GM21423 (cell line): Measurements from ENCODE around the gene ZCCHC3.
"Not testable (repeated sequence)": the region's sequence is repeated elsewhere in the genome, so short reads cannot be mapped to it uniquely, and the experiment has no call there.

Experiments used
- ATAC-seq: cut with Tn5 transposase; IDR thresholded peaks from one replicate; pipeline ENCODE4 v1.9.1; 2021; ENCODE audit warnings: mild to moderate bottlenecking, moderate library complexity; ENCODE audit not compliant: unreplicated experiment

Gene ZCCHC3, protein sequence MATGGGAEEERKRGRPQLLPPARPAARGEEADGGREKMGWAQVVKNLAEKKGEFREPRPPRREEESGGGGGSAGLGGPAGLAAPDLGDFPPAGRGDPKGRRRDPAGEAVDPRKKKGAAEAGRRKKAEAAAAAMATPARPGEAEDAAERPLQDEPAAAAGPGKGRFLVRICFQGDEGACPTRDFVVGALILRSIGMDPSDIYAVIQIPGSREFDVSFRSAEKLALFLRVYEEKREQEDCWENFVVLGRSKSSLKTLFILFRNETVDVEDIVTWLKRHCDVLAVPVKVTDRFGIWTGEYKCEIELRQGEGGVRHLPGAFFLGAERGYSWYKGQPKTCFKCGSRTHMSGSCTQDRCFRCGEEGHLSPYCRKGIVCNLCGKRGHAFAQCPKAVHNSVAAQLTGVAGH

GRCh38 chr20:297098-297924, at the start of gene ZCCHC3:
ZCCHC3 (plus strand) TSS chr20:297570; CDS start chr20:297587, 17 bp downstream.
- peak; percentile 76 for ATAC-seq

DNA sequence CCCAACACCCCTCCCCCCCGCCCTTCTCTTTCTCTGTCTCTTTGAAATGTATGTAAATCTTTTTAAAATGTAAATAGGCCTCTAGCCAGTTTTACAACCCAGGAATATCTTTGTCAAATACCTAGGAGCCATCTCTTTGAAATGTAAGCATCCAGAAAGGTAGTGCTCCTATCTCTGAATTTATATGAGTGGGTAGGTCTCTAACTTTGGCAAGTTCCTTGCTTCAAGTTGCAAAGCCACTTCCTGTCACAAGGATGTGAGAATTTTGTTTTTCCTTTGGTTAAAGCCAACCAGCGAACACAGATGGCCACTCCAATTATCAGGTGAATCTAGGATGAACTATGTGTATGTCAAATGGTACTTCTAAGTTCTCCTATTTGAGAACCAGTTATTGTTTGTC, 46.0 kb upstream of the ZCCHC3 start:
- ATAC-seq = no peak

- ATAC-seq = no peak
These were observed 44.6 kb upstream of the ZCCHC3 start for GRCh38 chr20:252801-253200.

DNA sequence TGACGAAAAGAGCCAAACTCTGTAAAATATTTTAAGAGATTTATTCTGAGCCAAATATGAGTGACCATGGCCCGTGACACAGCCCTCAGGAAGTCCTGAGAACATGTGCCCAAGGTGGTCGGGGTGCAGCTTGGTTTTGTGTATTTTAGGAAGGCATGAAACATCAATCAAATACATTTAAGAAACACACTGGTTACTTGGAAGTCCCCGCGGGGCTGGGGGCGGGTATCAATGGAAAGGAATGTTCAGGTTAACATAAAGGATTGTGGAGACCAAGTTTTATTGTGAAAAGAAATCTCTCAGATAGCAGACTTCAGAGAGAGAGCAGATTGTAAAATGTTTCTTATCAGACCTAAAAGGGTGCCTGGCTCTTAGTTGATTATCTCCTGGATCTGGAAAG, 43.9 kb upstream of the ZCCHC3 start:
- ATAC-seq = not testable (repeated sequence)

- ATAC-seq = no peak
These were observed 40.0 kb upstream of the ZCCHC3 start, which contains the start of gene DEFB132 for GRCh38 chr20:257419-257818. DEFB132 (plus strand) TSS chr20:257724; CDS start chr20:257779, 55 bp downstream.

DNA sequence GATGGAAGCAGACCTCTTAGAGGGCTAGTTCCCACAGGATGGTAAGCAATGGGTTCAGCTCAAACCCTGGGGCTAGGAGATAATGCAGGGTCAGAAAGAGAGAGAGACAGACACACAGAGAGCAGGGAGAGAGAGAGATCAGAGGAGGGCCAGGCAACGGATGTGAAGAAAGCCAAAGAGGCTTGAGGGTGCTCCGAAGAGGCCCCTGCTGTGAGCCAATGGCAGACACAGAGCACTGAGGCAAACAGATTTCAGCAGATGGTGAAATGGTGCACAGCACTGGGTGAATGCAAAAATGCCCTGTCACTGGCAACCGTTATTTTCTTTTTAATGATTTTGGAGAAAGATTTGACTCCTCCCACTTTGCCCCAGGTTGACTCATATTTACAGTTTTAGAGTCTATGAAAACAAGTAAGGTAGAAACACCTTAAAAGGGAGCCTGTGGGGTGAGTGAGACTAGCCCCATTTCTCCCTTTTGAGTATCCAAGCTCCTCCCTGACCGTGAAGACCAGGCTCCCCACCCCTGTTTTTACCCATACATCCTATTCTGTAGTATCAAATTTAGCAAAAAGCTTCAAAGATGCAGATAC, 39.0 kb upstream of the ZCCHC3 start:
- no peak for ATAC-seq

DNA sequence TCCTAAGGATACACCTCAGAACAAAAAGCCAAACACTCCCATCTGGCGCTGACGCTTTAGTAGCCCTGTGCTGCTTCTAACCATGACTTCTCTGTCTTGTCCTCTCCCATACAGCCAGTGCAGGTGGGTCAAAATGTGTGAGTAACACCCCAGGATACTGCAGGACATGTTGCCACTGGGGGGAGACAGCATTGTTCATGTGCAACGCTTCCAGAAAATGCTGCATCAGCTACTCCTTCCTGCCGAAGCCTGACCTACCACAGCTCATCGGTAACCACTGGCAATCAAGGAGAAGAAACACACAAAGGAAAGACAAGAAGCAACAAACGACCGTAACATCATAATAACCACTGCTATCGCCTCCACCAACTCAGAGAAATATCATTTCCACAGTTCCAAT, 38.4 kb upstream of the ZCCHC3 start:
- ATAC-seq = no peak

DNA sequence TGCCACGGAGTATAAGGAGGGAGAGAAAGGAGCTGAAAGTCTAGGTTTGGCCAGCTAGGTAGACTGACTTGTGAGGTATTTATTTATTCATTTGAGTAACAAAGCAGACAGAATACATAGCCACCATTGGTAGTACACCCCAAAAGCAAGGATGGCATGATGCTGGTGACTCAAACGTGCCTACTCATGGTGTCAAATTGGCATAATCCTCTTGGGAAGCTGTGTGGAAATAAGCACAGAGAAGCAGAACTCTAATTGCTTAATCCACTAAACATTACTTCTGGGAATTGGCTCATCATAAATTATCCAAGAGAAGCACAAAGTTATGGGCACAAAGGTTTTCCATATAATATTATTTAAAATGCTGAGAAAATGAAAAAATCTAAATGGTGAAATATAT, 37.4 kb upstream of the ZCCHC3 start:
- ATAC-seq = no peak

- no peak for ATAC-seq
These were observed 33.7 kb upstream of the ZCCHC3 start for GRCh38 chr20:263701-264100.

DNA sequence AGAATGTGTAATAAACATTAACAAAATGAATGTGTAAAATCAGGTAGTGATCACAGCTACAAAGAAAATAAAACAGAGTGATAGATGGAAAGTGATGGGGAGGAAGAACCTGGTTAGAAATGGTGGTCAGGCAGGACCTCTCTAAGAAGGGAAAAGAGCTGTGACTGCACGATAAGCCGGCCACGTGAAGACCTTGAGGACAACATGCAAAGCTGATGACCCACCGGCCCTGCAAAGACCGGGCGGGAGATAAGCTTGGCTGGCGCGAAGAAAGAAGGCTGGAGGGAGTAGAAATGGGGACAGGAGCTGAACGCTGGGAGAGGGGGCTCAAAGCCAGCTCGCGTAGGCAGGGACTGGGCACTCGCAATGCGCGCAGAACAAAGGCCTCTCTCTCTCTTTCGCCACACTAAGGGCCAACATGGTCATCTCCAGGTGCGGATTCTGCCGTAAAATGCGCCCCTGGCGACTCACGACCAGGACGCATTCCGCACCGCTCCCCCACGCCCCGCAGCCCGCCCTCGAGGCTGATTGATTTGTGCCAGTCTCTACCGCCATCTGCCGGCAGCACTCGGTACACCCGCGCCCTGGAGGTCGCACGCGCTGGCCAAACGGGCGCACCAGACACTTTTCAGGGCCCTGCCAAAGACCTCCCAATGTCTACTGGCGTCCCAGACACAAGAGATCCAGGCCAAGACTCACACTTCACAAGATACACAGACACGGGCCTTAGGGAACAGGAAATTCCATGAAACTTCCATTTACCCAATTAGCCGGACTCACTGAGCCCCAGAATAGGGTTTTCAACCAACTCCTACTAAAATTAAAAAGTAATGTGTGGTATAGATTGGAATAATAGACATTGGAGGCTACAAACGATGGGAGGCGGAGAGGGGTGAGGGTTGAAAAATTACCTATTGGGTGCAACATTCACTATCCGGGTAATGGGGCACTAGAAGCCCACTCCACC, 30.5 kb upstream of the ZCCHC3 start:
- ATAC-seq = peak; percentile 91

DNA sequence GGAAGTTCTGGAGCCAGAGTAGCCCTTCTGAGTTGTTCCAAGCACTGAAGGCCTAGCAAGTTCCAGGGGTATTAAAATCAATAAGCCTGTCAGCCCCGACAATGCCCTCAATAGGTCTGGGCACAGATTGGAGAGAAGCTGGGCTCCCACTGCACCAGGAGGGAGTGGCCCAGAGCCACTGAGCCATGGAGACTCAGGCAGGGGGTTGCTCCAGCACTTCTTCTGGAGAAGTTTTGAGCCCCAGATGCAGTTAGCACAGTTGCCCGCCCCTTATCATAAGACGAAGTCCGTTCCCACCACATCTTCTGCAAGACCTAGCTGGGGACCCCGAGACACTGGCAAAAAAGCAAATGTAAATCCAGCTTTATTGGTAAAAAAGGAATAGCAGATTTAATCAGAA, 26.9 kb upstream of the ZCCHC3 start:
- no peak for ATAC-seq

DNA sequence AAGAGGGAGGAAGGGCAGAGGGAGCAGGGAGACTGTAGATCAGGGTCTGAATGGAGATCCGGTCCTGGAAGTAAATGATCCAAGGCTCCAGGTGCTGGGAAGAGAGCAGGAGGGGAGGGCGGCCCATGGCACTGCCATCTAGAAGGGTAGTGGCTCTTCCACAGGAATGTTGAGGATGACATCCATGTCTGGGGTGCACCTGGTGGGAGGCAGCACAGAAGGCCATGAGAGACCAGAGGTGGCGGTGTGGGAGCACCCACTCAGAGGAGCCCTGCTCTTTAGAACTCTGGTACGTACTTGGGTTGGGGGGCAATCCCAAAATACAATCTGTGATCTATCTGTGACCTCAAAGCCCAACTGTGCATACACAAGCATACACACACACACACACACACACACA, 26.3 kb upstream of the ZCCHC3 start:
- ATAC-seq = no peak

GRCh38 chr20:271528-271927, 25.8 kb upstream of the ZCCHC3 start:
- no peak for ATAC-seq

DNA sequence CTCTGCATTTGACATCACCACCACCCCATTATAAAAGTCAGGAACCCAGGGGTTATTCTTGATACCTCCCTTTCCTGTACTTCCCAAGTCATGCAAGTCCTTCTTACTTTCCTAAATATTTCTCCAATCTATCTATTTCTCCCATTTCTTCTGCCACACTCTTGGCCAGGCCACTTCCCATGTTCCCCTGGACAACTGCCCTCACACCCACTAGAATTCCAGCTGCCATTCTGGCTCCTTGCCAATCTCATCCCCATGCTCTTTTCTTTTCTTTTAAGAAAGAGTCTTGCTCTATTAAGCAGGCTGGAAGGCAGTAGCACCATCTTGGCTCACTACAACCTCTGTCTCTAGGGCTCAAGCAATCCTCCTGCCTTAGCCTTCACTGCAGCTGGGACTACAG, 24.7 kb upstream of the ZCCHC3 start:
- no peak for ATAC-seq

DNA sequence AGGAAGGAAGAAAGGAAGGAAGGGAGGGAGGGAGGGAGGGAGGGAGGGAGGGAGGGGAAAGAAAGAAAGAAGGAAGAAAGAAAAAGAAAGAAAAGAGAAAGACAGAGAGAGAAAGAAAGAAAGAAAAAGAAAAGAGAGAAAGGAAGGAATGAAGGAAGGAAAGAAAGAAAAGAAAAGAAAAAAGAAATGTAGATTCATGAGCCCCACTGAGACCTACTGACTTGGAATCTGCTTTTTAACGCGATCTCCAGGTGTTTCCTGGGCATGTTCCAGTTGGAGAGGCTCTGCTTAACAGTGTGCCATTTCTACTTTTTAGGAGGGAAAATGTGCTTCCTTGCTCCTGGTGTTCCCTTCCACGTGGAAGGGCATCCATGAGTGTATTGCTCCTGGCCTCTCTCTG, 23.5 kb upstream of the ZCCHC3 start:
- no peak for ATAC-seq

DNA sequence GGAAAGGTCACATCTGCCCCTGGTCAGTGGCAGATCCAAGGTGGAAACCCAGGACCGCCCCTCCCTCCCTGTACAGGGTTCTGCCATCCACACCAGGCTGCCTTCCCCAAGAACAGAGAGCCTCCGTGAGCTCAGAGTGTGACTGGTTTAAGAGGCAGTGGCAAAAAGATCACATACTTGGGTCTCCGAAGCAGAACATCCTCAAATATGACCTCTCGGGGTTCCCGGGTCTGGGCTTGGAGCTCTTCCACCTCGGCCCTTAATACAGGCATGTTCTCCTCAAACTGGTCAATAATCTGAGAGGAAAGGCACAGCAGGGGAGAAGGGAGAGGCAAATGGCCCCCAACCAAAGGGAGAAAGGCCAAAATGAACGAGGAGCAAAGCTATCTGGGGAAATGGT, 21.6 kb upstream of the ZCCHC3 start:
- ATAC-seq = no peak

DNA sequence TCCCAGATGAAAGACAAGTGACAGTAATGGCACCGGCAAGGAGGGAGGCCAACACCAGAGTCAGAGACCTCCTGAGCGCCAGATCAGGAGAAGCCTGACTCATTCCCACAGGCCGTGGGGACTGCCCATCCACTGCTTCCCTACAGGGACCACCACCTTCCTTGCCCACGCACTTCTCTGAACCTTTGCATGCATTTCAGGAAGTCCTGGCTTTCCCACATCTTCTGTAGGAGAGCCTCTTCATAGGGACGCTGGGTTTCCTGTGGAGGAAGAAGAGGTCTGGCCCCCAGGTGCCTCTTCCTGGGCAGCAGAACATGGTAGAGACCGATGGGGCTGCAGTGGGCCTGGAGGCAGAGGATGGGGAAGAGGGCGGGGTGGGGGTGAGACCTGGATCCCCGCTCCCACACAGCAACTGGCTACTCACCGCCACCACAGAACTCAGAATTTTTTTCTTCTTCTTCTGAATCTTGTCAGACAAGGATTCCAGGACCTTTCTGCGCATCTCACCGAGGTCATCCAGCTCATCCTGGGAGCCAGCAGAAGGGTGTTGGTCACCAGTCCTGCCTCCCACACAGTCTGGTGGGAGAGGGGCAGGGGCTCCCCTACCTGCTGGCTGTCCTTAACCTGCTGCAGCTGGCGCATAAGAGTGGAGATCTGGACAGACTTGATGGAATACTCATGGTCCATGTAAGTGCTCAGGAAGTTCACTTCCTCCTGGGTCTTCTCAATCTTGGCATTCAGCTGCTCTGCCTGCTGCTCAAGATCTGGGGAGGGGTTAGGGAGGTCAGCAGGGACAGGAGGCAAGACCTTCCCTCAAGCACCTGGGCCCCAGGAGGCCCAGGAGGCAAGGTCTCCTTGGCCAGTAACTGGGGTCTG, 20.5 kb upstream of the ZCCHC3 start:
- ATAC-seq = no peak

- ATAC-seq = no peak
These were observed 19.9 kb upstream of the ZCCHC3 start for GRCh38 chr20:277496-277781.

DNA sequence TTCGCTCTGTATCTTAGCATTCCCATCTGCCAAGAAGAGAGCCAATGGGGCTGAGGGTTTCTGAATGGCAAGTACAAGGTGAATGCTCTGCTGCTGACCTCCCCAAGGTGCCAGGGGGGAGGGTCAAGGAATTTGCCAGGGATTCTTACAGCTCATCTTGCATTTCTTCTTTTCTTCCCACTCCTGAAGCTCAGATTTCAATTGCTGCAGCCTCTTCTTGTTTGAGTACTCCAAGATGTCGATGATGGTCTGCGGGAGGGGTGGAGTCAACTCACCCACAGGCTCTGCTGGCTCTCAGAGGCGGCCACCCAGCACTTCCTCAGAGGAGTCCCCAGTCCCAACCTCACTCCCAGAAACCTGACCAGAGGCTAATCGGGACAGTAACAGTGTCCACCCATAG, 19.2 kb upstream of the ZCCHC3 start:
- ATAC-seq = no peak
